Karpas-422 (cell line): Measurements from ENCODE around the gene OR5D16. TPM values are rescaled to one million over a fixed set of nuclear protein-coding genes. Genes with fewer than 3 reads are reported as not detected.
"Not testable (repeated sequence)": the region's sequence is repeated elsewhere in the genome, so short reads cannot be mapped to it uniquely, and the experiment has no call there.

Experiments
- DNase-seq: peaks from one replicate; pipeline ENCODE4 v3.0.0-alpha.2; 2015
- H2AFZ ChIP-seq: fragments of 200-600 bp; sonication (generic); 2 replicates; pipeline ENCODE4 v1.6.1; 2014; ENCODE audit warnings: antibody characterized with exemption, low read length, mixed read lengths
- H3K27ac ChIP-seq: fragments of 200-600 bp; sonication (generic); 2 replicates; pipeline ENCODE4 v1.5.1; 2014; ENCODE audit warnings: mild to moderate bottlenecking, low read length, moderate library complexity
- H3K27me3 ChIP-seq: fragments of 200-600 bp; sonication (generic); 2 replicates; pipeline ENCODE4 v1.6.1; 2014; ENCODE audit warnings: low read length, mixed read lengths
- H3K36me3 ChIP-seq: fragments of 200-600 bp; sonication (generic); 2 replicates; pipeline ENCODE4 v1.6.1; 2014; ENCODE audit warnings: low read length, mixed read lengths; ENCODE audit not compliant: insufficient read depth
- H3K4me1 ChIP-seq: fragments of 200-600 bp; sonication (generic); 2 replicates; pipeline ENCODE4 v1.6.1; 2014; ENCODE audit warnings: mild to moderate bottlenecking, low read length, mixed read lengths
- H3K4me2 ChIP-seq: fragments of 200-600 bp; sonication (generic); 2 replicates; pipeline ENCODE4 v1.6.1; 2014; ENCODE audit warnings: low read length, low read depth, mild to moderate bottlenecking; ENCODE audit not compliant: poor library complexity, severe bottlenecking
- H3K4me3 ChIP-seq: fragments of 200-600 bp; sonication (generic); 2 replicates; pipeline ENCODE4 v1.5.1; 2014; ENCODE audit warnings: mild to moderate bottlenecking, antibody characterized with exemption, low read length, mixed read lengths
- H3K79me2 ChIP-seq: fragments of 200-600 bp; sonication (generic); 2 replicates; pipeline ENCODE4 v1.6.1; 2014; ENCODE audit warnings: mild to moderate bottlenecking, low read length, mixed read lengths
- H3K9ac ChIP-seq: fragments of 200-600 bp; sonication (generic); 2 replicates; pipeline ENCODE4 v1.6.0; 2014; ENCODE audit warnings: low read length
- H3K9me2 ChIP-seq: fragments of 200-600 bp; sonication (generic), shearing (Covaris generic); replicated peaks from 2 replicates; pipeline ENCODE4 v1.6.0; 2014; ENCODE audit warnings: mild to moderate bottlenecking, low read length, moderate library complexity; ENCODE audit not compliant: insufficient read depth
- H3K9me3 ChIP-seq: fragments of 300-700, 200-600 bp; sonication (generic); 2 replicates; pipeline ENCODE4 v1.6.1; 2014; ENCODE audit warnings: low read length, mixed read lengths
- H4K20me1 ChIP-seq: fragments of 200-600 bp; sonication (generic); 2 replicates; pipeline ENCODE4 v1.6.1; 2014; ENCODE audit warnings: mild to moderate bottlenecking, antibody characterized with exemption, low read length, low read depth; ENCODE audit not compliant: insufficient read depth
- small RNA-seq: library from RNA; depleted of rRNA; stranded (forward); fragments of <200 nt; gene quantifications from one replicate; pipeline ENCODE3, GENCODE V24; 2014
- total RNA-seq: library from RNA; depleted of rRNA; stranded (reverse); fragments of >200 nt; shearing (Covaris generic); gene quantifications from 2 replicates; pipeline ENCODE4 v1.2.3, GENCODE V29; 2014; ENCODE audit warnings: low replicate concordance; rRNA removed

Gene OR5D16
- total RNA-seq, 1 experiment from 2014 or later, result not detected

DNA sequence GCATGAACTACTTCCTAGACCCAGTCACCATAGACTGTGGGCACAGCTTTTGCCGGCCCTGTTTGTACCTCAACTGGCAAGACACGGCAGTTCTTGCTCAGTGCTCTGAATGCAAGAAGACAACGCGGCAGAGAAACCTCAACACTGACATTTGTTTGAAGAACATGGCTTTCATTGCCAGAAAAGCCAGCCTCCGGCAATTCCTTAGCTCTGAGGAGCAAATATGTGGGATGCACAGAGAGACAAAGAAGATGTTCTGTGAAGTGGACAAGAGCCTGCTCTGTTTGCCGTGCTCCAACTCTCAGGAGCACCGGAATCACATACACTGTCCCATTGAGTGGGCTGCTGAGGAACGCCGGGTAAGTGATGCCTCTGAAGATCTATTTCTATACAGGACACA is 46.9 kb downstream of the OR5D16 start:
- H3K9me3 ChIP-seq, H3K4me2 ChIP-seq, H3K36me3 ChIP-seq, H2AFZ ChIP-seq, H3K4me3 ChIP-seq, H3K27ac ChIP-seq, H3K4me1 ChIP-seq, H3K27me3 ChIP-seq, H3K79me2 ChIP-seq, H3K9ac ChIP-seq, DNase-seq, H3K9me2 ChIP-seq, H4K20me1 ChIP-seq: not testable (repeated sequence)

Small RNAs within 50 kb of the gene (small RNA-seq; reads per million reads assigned to genes)
- not detected for gene AC036111.3

Other genes starting within 250 kb of the OR5D16 start
- gene OR4C11, start 231.1 kb upstream of the OR5D16 start, total RNA-seq, result not detected in 2 replicates
- not detected in 2 replicates for gene OR4P4, start 203.6 kb upstream of the OR5D16 start, total RNA-seq
- not detected in 2 replicates for gene OR4S2, start 190.4 kb upstream of the OR5D16 start, total RNA-seq
- not detected in 2 replicates for gene OR4C6, start 176.6 kb upstream of the OR5D16 start, total RNA-seq
- not detected in 2 replicates for gene OR5D13, start 65.3 kb upstream of the OR5D16 start, total RNA-seq
- not detected in 2 replicates for gene OR5D14, start 43.2 kb upstream of the OR5D16 start, total RNA-seq
- not detected in 2 replicates for gene OR5L1, start 27.4 kb upstream of the OR5D16 start, total RNA-seq
- gene OR5D18, start 19.1 kb upstream of the OR5D16 start, total RNA-seq, result not detected in 2 replicates
- gene OR5L2, start 11.5 kb upstream of the OR5D16 start, total RNA-seq, result not detected in 2 replicates
- not detected in 2 replicates for gene TRIM51, start 44.5 kb downstream of the OR5D16 start, total RNA-seq
- gene OR5W2, start 75.8 kb downstream of the OR5D16 start, total RNA-seq, result not detected in 2 replicates
- not detected in 2 replicates for gene OR5I1, start 97.6 kb downstream of the OR5D16 start, total RNA-seq
- gene OR10AG1, start 131.2 kb downstream of the OR5D16 start, total RNA-seq, result not detected in 2 replicates
- not detected in 2 replicates for gene OR5F1, start 155.9 kb downstream of the OR5D16 start, total RNA-seq
- gene OR5AS1, start 188.9 kb downstream of the OR5D16 start, total RNA-seq, result not detected in 2 replicates